NT2/D1 (cell line): Measurements from ENCODE around the gene NABP1.

Source experiments
- YY1 ChIP-seq: IDR thresholded peaks from 2 replicates; pipeline ENCODE4 v1.6.1; 2011; ENCODE audit not compliant: insufficient read length, insufficient read depth
- ZNF274 ChIP-seq: IDR thresholded peaks from 2 replicates; pipeline ENCODE4 v1.6.1; 2011; ENCODE audit warnings: mild to moderate bottlenecking, low read depth, low read length

GRCh38 chr2:191699341-191699945 is 21.5 kb downstream of the NABP1 start:
- TF ChIP-seq ZNF274 (no peak), YY1 (no peak)
